SH-SY5Y (cell line): ENCODE results near the gene ARHGAP26.

Source experiments
- GATA2 ChIP-seq: IDR thresholded peaks from 2 replicates; pipeline ENCODE4 v1.6.1; 2011; ENCODE audit warnings: mild to moderate bottlenecking, low read depth, low read length
- GATA3 ChIP-seq: IDR thresholded peaks from 2 replicates; pipeline ENCODE4 v1.6.1; 2011; ENCODE audit warnings: low read depth, mild to moderate bottlenecking, low read length, moderate library complexity

Gene ARHGAP26

GRCh38 chr5:142976861-142977260 lies 206.7 kb downstream of the ARHGAP26 start:
- TF ChIP-seq GATA2 (no peak), GATA3 (no peak)

DNA sequence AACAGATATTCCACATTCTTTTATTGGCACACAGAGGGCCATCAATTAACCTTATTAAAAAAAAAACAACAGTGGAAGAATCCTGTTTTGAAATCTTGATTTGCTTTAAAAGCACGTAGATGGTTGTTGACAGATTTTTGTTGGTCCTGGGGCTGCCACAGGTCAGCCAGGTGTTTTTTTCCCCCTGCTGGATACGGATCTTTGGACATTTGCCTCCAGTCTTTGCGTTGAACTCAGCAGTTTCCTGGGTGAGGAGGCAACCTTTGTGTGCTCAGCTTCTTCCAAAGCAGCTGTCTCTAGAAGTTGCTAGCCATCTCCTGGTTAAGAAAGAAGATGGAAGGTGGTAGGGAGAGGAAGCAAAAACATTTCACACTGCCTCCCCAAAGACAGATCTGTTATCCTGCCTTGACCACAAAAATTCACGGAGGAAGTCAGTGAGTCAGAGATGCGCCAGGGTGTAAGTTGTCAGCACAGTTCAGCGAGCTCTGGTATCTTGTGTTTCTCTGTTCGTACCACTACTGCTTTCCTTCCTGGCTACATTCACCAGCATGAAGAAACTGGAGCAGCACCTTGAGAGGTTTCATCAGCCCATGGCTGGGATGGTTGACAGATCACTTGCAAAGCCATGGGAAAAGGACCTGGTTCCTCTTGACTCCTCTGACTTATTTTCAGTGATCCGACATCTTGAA lies 207.3 kb downstream of the ARHGAP26 start:
- TF ChIP-seq GATA2 (no peak), GATA3 (no peak)

GRCh38 chr5:142978252-142978651 lies 208.1 kb downstream of the ARHGAP26 start:
- no peak for TF ChIP-seq GATA2
- TF ChIP-seq GATA3, result no peak

DNA sequence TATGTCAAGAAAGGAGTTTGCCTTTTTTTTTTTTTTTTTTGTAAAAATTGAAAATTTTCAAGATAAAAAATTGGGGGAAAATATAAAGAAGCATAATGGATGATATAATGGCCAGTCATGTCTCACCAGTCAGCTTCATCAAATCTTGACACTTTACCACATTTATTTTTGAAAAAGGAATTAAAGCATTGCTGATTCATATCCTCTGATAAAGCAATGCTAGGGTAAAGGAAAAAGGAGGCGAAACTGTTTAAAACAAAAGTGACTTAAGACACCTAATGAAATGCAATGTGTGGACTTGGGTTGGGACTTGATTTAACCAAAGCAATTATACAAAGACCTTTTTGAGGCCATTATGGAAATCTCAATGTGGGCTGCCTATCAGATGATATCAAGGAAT lies 208.5 kb downstream of the ARHGAP26 start:
- TF ChIP-seq GATA2 (no peak), GATA3 (no peak)

DNA sequence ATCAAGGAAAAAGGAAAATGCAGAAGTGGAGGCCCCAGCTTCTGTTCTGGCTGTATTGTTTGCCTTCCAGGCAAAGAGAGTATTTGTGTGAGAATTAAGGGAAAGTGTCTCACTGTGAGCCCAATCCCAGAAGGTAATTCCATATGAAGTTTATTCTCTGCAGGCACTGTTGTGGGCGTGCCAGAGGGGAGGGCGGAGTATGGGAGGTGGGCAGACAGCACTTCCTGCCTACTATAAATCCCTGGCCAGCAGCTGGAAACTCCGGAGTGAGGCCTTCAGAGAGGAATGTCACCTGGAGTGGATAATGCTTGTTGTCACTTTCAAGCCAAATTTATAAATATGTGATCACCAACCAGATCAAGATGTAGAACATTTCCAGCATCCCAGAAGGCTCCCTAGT lies 209.5 kb downstream of the ARHGAP26 start:
- no peak for TF ChIP-seq GATA3
- TF ChIP-seq GATA2, result no peak

DNA sequence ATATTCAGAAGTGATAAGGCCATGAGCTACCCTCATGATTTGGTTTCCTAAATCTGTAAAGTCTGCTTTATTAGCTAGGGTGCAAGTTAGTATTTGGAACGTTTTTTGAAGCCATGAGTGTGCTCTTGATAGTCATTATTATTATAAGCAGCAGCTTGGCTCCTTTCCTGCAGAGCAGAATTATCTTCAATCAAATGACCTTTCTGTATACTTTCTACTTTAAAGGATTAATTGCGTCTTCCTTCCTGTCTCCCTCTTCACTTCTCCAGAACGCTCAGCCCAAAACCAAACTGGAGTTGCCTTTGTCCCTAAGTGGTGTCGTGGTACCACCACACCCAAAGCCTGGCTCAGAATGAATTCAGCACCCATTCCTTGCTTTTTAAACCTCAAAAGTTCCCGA lies 211.3 kb downstream of the ARHGAP26 start:
- TF ChIP-seq GATA3 (no peak), GATA2 (no peak)

DNA sequence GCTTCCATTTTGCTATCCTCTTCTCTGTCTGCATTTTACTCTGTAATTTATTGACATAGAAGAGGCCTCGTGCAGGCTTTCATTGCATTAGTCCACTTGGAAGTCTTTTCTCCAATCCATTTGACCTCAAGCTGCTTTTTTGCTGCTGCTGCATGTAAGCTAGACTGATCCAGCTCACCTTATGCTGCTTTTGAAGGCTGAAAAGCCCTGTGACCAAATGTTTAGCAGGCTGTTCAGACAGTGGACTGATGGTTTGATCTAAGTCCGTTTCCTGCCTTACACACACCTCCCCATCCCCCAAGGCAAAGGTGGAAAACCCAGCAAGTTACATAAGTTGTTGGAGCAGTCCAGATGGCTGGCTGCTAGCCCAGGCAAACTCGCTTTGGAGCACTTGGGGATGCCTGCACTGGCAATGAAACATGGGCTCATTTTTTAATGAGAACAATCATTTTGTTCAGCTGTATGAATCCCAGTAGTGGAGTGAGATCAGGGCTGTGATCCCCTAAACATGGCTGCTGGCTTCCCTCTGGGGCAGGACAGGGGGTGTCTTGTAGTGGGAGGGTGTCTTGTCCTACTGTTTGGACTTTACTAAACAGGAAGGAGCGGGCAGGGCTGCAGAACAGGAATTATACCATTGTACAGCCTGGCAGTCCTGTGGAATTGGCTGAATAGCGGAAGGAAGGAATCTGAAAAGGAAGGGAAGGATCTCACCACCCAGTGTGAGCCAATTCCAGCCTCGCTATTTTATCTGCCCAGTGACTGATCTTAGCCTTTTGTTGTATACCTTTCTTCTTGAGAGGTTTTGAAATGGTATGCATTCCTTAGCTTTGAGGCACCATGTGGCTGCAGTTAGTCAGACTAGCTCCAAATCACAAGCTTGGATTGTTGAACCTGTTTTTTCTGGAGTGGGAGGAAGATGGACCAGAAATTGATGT lies 212.0 kb downstream of the ARHGAP26 start:
- TF ChIP-seq GATA2 (no peak), GATA3 (no peak)

GRCh38 chr5:142982821-142983200 lies 212.6 kb downstream of the ARHGAP26 start:
- TF ChIP-seq GATA2 (no peak), GATA3 (no peak)

- no peak for TF ChIP-seq GATA3
- TF ChIP-seq GATA2, result no peak
Measured at GRCh38 chr5:142984011-142984410, 213.8 kb downstream of the ARHGAP26 start.

DNA sequence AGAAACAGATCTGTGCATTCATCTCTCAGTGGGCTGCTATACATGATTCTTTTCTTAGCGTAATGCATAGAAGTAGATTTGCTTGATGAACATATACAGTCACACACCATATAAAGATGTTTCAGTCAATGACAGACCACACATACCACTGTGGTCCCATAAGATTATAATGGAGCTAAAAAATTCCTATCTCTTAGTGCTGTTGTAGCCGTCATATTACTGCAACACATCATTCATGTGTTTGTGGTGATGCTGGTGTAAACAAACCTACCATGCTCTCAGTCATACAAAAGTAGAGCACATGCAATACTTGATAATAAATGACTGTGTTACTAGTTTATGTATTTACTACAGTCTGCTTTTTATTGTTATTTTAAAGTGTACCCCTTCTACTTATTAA lies 214.3 kb downstream of the ARHGAP26 start:
- TF ChIP-seq GATA3 (no peak), GATA2 (no peak)

DNA sequence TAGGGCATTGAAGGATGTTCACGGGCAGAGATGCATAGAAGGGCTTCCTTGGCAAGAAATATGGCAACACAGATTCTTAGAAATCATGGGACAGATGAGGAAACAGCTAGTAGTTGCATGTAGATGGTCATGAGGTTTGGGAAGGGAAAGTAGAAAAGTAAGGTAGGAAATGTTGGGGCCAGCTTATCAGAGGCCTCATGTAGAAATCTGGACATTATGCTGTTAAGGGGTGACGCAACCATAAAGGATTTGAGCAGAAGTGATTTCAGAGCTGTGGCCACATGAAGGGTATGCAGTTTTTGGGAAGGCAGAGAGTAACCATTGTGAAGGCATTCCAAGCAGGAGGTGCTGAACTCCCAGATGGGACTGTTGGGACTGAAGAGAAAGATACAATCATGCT lies 224.0 kb downstream of the ARHGAP26 start:
- TF ChIP-seq GATA2, result no peak
- no peak for TF ChIP-seq GATA3

DNA sequence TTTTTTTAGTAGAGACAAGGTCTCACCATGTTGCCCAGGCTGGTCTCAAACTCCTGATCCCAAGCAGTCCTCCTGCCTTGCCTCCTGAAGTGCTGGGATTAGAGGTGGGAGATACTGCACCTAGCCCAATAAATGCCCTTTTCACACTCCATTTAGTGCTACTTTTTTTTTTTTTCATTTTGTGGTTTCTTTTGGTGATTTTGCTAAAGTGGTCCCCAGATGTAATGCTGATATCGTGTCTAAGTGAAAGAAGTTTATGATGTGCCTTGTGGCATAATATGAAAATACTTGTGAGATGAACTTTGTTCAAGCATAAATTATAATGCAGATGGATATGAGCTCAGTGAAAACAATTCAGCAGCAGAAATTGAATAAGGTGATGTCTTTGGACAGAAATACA lies 227.4 kb downstream of the ARHGAP26 start:
- no peak for TF ChIP-seq GATA2
- TF ChIP-seq GATA3, result no peak

DNA sequence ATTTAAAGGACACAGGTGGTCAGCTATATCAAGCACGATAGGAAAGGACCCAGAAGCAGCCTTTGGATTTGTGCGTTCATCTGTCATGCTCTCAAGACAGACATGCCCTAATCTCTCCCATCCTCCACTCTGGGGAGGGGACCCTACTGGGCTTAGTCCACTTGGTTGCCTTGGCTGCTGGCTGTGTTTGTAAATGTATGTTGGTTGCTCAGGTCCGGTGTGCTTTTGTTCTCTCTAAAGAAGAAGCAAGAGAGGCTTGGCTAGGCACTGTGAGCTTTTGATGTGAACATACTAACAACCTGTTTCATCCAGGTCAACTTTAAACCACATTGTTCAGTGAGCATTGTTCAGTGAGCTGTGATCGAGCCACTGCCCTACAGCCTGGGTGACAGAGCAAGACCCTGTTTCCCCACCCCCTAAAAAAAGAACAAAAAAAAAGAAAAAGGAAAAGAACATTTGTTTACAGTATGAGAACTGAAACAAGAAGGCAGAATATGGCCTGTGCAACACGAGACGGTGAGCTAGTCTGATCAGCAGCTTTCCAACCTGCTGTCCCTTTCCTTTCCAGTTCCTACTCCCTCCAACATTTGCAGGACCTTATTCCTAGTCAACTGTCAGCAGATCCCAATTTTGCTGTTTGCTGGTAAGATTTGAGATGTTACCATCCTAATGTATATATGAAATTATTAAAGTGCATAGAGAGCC lies 228.3 kb downstream of the ARHGAP26 start:
- TF ChIP-seq GATA2, result no peak

DNA sequence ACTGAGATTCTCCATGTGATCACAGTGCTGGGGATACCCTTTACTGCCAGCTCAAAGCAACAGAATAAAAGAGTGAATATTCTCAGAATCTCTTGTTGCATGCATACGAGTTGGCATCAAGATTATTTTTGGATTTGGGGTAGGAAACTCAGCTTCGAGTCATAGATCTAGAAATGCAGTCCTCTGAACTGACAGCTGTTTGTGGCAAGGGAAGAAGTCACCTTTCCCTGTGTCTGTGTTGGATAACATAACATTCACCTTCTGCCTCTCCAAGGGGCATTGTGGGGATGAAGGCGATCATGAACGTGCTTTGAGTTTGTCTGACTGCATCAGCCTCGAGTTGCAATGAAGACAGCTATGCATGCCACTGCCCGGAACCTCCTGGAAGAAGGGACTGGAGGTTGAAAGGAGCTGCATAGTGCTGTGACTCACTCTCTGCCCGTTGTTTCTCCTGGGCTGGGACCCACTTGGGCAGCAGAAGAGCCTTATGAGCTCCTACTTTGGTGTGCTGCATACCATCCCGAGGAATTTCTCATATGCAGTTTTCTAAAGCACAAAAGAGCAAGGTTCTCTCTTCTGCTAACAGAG lies 231.7 kb downstream of the ARHGAP26 start:
- TF ChIP-seq GATA2, result no peak
